ENCODE results near the gene SYNE2. TPM values are rescaled to one million over a fixed set of nuclear protein-coding genes. Genes with fewer than 3 reads are reported as not detected.
A peak's percentile ranks its signal among the peaks of the same experiment; 100 is the strongest.

SYNE2 gene
- total and polyA plus RNA-seq, 4 experiments from 2014 or later: 14.2 to 280 (median 189) TPM

GRCh38 chr14:64091217-64091616, 238.4 kb downstream of the SYNE2 start:
- H3K4me1 Mint-ChIP-seq: no peaks in the 10 kb centered on the region
- intact Hi-C loops (cut with micrococcal nuclease): no loop called here
- H3K4me3 ChIP-seq (ENCODE audit: low read length in 2 of 2): no peak overlapping the region
- peaks cover 52% of the 10 kb centered on the region for H3K36me3 ChIP-seq (ENCODE audit: insufficient read depth, low read length)
- no peak for DNase-seq
- peaks cover 33 to 69% of the 10 kb centered on the region in 2 donors for H3K36me3 Mint-ChIP-seq
- no peaks in the 10 kb centered on the region for H3K9me3 ChIP-seq (ENCODE audit: control insufficient read depth in 1 of 2, low read length in 2 of 2)
- H3K27me3 ChIP-seq (ENCODE audit: insufficient read depth, low read length): no peaks in the 10 kb centered on the region
- H3K4me3 Mint-ChIP-seq: no peak overlapping the region
- H3K9me3 Mint-ChIP-seq: no peaks in the 10 kb centered on the region
- H3K27ac Mint-ChIP-seq: no peak overlapping the region
- ChIA-PET POLR2A (ENCODE audit: partially characterized antibody) (no interaction called here), CTCF (ENCODE audit: partially characterized antibody) (no interaction called here)
- no peak overlapping the region for H3K27ac ChIP-seq (ENCODE audit: low read depth, low read length)
- no peaks in the 10 kb centered on the region for H3K4me1 ChIP-seq (ENCODE audit: insufficient read depth, low read length)
- H3K27me3 Mint-ChIP-seq: no peaks in the 10 kb centered on the region

- Histone ChIP-seq H3K36me3 (ENCODE audit: insufficient read depth, low read length) (peaks cover 54% of the 10 kb centered on the region), H3K4me1 (ENCODE audit: insufficient read depth, low read length) (no peaks in the 10 kb centered on the region), H3K27me3 (ENCODE audit: insufficient read depth, low read length) (no peaks in the 10 kb centered on the region), H3K9me3 (ENCODE audit: control insufficient read depth in 1 of 2, low read length in 2 of 2) (no peaks in the 10 kb centered on the region), H3K4me3 (ENCODE audit: low read length in 2 of 2) (no peak overlapping the region), H3K27ac (ENCODE audit: low read depth, low read length) (no peak overlapping the region)
- no peak for DNase-seq
- POLR2A ChIA-PET (ENCODE audit: partially characterized antibody): no interaction called here
- no peak overlapping the region for H3K4me3 Mint-ChIP-seq
- CTCF ChIA-PET (ENCODE audit: partially characterized antibody): no interaction called here
- peak overlapping the region in 1 of 7 donors; percentile 71 for H3K27ac Mint-ChIP-seq
- H3K27me3 Mint-ChIP-seq: no peaks in the 10 kb centered on the region
- peaks cover 43 to 75% of the 10 kb centered on the region in 2 donors for H3K36me3 Mint-ChIP-seq
- H3K4me1 Mint-ChIP-seq: no peaks in the 10 kb centered on the region
- intact Hi-C loops (cut with micrococcal nuclease): no loop called here
- H3K9me3 Mint-ChIP-seq: no peaks in the 10 kb centered on the region
Measured at GRCh38 chr14:64092338-64092737, 239.5 kb downstream of the SYNE2 start.

- POLR2A ChIA-PET (ENCODE audit: partially characterized antibody): interaction anchor here (1.0 kb wide), 1 partner anchor 10 kb away, joined by 5 read pairs; no protein-coding TSS in a partner anchor
- no peak for DNase-seq
- no peak overlapping the region for H3K4me3 Mint-ChIP-seq
- H3K36me3 Mint-ChIP-seq: peaks cover 48 to 75% of the 10 kb centered on the region in 2 donors
- Histone ChIP-seq H3K4me3 (ENCODE audit: low read length in 2 of 2) (no peak overlapping the region), H3K27me3 (ENCODE audit: insufficient read depth, low read length) (no peaks in the 10 kb centered on the region), H3K4me1 (ENCODE audit: insufficient read depth, low read length) (no peaks in the 10 kb centered on the region), H3K36me3 (ENCODE audit: insufficient read depth, low read length) (peaks cover 55% of the 10 kb centered on the region), H3K27ac (ENCODE audit: low read depth, low read length) (no peak overlapping the region), H3K9me3 (ENCODE audit: control insufficient read depth in 1 of 2, low read length in 2 of 2) (no peaks in the 10 kb centered on the region)
- intact Hi-C loops (cut with micrococcal nuclease): no loop called here
- CTCF ChIA-PET (ENCODE audit: partially characterized antibody): no interaction called here
- no peaks in the 10 kb centered on the region for H3K27me3 Mint-ChIP-seq
- no peaks in the 10 kb centered on the region for H3K9me3 Mint-ChIP-seq
- H3K4me1 Mint-ChIP-seq: no peaks in the 10 kb centered on the region
- no peak overlapping the region for H3K27ac Mint-ChIP-seq
Measured at GRCh38 chr14:64092940-64093339, 240.1 kb downstream of the SYNE2 start.

GRCh38 chr14:64095620-64096019, 242.8 kb downstream of the SYNE2 start:
- POLR2A ChIA-PET (ENCODE audit: partially characterized antibody): no interaction called here
- Mint-ChIP-seq H3K4me3 (no peak overlapping the region), H3K27me3 (no peaks in the 10 kb centered on the region), H3K27ac (no peak overlapping the region), H3K36me3 (peaks cover 64 to 81% of the 10 kb centered on the region in 2 donors), H3K4me1 (no peaks in the 10 kb centered on the region), H3K9me3 (peaks cover 0 to 5% (median 2%) of the 10 kb centered on the region in 8 donors)
- Histone ChIP-seq H3K36me3 (ENCODE audit: insufficient read depth, low read length) (peaks cover 53% of the 10 kb centered on the region), H3K27me3 (ENCODE audit: insufficient read depth, low read length) (no peaks in the 10 kb centered on the region), H3K4me1 (ENCODE audit: insufficient read depth, low read length) (no peaks in the 10 kb centered on the region), H3K9me3 (ENCODE audit: control insufficient read depth in 1 of 2, low read length in 2 of 2) (no peaks in the 10 kb centered on the region), H3K4me3 (ENCODE audit: low read length in 2 of 2) (no peak overlapping the region), H3K27ac (ENCODE audit: low read depth, low read length) (no peak overlapping the region)
- intact Hi-C loops (cut with micrococcal nuclease): no loop called here
- CTCF ChIA-PET (ENCODE audit: partially characterized antibody): interaction anchor here (1.0 kb wide), 1 partner anchor 254 kb away, joined by 3 read pairs; no protein-coding TSS in a partner anchor
- DNase-seq: no peak

- Histone ChIP-seq H3K9me3 (ENCODE audit: control insufficient read depth in 1 of 2, low read length in 2 of 2) (no peaks in the 10 kb centered on the region), H3K27me3 (ENCODE audit: insufficient read depth, low read length) (no peaks in the 10 kb centered on the region), H3K4me1 (ENCODE audit: insufficient read depth, low read length) (no peaks in the 10 kb centered on the region), H3K36me3 (ENCODE audit: insufficient read depth, low read length) (peaks cover 47% of the 10 kb centered on the region), H3K27ac (ENCODE audit: low read depth, low read length) (no peak overlapping the region), H3K4me3 (ENCODE audit: low read length in 2 of 2) (no peak overlapping the region)
- Mint-ChIP-seq H3K4me3 (no peak overlapping the region), H3K4me1 (no peaks in the 10 kb centered on the region), H3K36me3 (peaks cover 69 to 81% of the 10 kb centered on the region in 2 donors), H3K9me3 (peaks cover 0 to 5% (median 2%) of the 10 kb centered on the region in 8 donors), H3K27ac (peak overlapping the region in 1 of 7 donors; percentile 79), H3K27me3 (no peaks in the 10 kb centered on the region)
- DNase-seq: no peak
- ChIA-PET CTCF (ENCODE audit: partially characterized antibody) (no interaction called here), POLR2A (ENCODE audit: partially characterized antibody) (no interaction called here)
- intact Hi-C loops (cut with micrococcal nuclease): no loop called here
Measured at GRCh38 chr14:64098120-64098519, 245.3 kb downstream of the SYNE2 start.

- peaks cover 0 to 3% (median 0%) of the 10 kb centered on the region in 8 donors for H3K9me3 Mint-ChIP-seq
Measured at GRCh38 chr14:64107438-64107837, 254.6 kb downstream of the SYNE2 start.

GRCh38 chr14:64109819-64110554, 257.2 kb downstream of the SYNE2 start:
- H3K4me3 Mint-ChIP-seq: no peak overlapping the region
- H3K9me3 ChIP-seq (ENCODE audit: control insufficient read depth in 1 of 2, low read length in 2 of 2): no peaks in the 10 kb centered on the region
- no peaks in the 10 kb centered on the region for H3K4me1 Mint-ChIP-seq
- H3K27me3 ChIP-seq (ENCODE audit: insufficient read depth, low read length): no peaks in the 10 kb centered on the region
- peaks cover 0 to 3% (median 0%) of the 10 kb centered on the region in 8 donors for H3K9me3 Mint-ChIP-seq
- H3K27ac ChIP-seq (ENCODE audit: low read depth, low read length): no peak overlapping the region
- no peaks in the 10 kb centered on the region for H3K4me1 ChIP-seq (ENCODE audit: insufficient read depth, low read length)
- H3K27me3 Mint-ChIP-seq: no peaks in the 10 kb centered on the region
- intact Hi-C loops (cut with micrococcal nuclease): no loop called here
- H3K27ac Mint-ChIP-seq: peak overlapping the region in 3 of 7 donors; percentile 1 to 6 (median 1)
- H3K36me3 ChIP-seq (ENCODE audit: insufficient read depth, low read length): peaks cover 67% of the 10 kb centered on the region
- H3K4me3 ChIP-seq (ENCODE audit: low read length in 2 of 2): no peak overlapping the region
- CTCF ChIA-PET (ENCODE audit: partially characterized antibody): no interaction called here
- POLR2A ChIA-PET (ENCODE audit: partially characterized antibody): no interaction called here
- H3K36me3 Mint-ChIP-seq: peaks cover 38 to 75% of the 10 kb centered on the region in 2 donors
- DNase-seq: no peak

More at GRCh38 chr14:64107438-64107837, 254.6 kb downstream of the SYNE2 start:
- Histone ChIP-seq H3K36me3 (ENCODE audit: insufficient read depth, low read length) (peaks cover 61% of the 10 kb centered on the region), H3K4me3 (ENCODE audit: low read length in 2 of 2) (no peak overlapping the region), H3K27me3 (ENCODE audit: insufficient read depth, low read length) (no peaks in the 10 kb centered on the region), H3K27ac (ENCODE audit: low read depth, low read length) (no peak overlapping the region), H3K9me3 (ENCODE audit: control insufficient read depth in 1 of 2, low read length in 2 of 2) (no peaks in the 10 kb centered on the region), H3K4me1 (ENCODE audit: insufficient read depth, low read length) (no peaks in the 10 kb centered on the region)
- CTCF ChIA-PET (ENCODE audit: partially characterized antibody): no interaction called here
- Mint-ChIP-seq H3K27me3 (no peaks in the 10 kb centered on the region), H3K4me1 (peaks cover 0 to 5% (median 0%) of the 10 kb centered on the region in 4 donors), H3K27ac (peak overlapping the region in 1 of 7 donors; percentile 9), H3K4me3 (no peak overlapping the region), H3K36me3 (peaks cover 50 to 73% of the 10 kb centered on the region in 2 donors)
- intact Hi-C loops (cut with micrococcal nuclease): no loop called here
- no peak for DNase-seq
- POLR2A ChIA-PET (ENCODE audit: partially characterized antibody): no interaction called here
